Common myeloid progenitor, CD34-positive (primary cell): ENCODE results near the gene SVOP.

ENCODE experiments used
- CTCF ChIA-PET: fragments of 350-600 bp; sonication (Branson Sonifier 250); formaldehyde crosslinking; loops from one replicate; lab custom pipeline; 2021; ENCODE audit warnings: antibody characterized with exemption; lab: Charles Lee
- POLR2A ChIA-PET: fragments of 350-600 bp; sonication (Branson Sonifier 250); formaldehyde crosslinking; loops from one replicate; lab custom pipeline; 2021; ENCODE audit warnings: antibody characterized with exemption; lab: Charles Lee
- DNase-seq, 3 donors: peaks; one replicate each; pipeline versions ENCODE4 v3.0.0 to v3.0.0-alpha.2; 2013
- H3K27ac ChIP-seq, 2 experiments: 1 replicate in 1 of 2; 2 replicates in 1 of 2; pipeline ENCODE4 v1.7.0; 2013; ENCODE audit warnings: inconsistent platforms in 2 of 2, low read length in 2 of 2, mild to moderate bottlenecking in 2 of 2, low read depth in 1 of 2, moderate library complexity in 1 of 2; ENCODE audit not compliant: severe bottlenecking in 2 of 2, insufficient read depth in 1 of 2, poor library complexity in 1 of 2
- H3K27me3 ChIP-seq, 5 experiments: replicated peaks in 2 of 5; 1 replicate in 3 of 5; 2 replicates in 2 of 5; pipeline versions ENCODE4 v1.6.1 to v1.7.0; 2013; ENCODE audit warnings: low read length in 4 of 5, mild to moderate bottlenecking in 2 of 5, moderate library complexity in 2 of 5, inconsistent platforms in 1 of 5; ENCODE audit not compliant: insufficient read depth in 5 of 5, control insufficient read depth in 4 of 5
- H3K36me3 ChIP-seq, 4 experiments: 1 replicate in 2 of 4; 2 replicates in 2 of 4; pipeline versions ENCODE4 v1.6.1 to v1.7.0; 2013; ENCODE audit warnings: low read length in 3 of 4, control low read depth in 1 of 4, mild to moderate bottlenecking in 1 of 4; ENCODE audit not compliant: control insufficient read depth in 4 of 4, insufficient read depth in 4 of 4
- H3K4me1 ChIP-seq, 4 experiments: 1 replicate in 3 of 4; 2 replicates in 1 of 4; pipeline versions ENCODE4 v1.6.1 to v1.7.1; 2013; ENCODE audit warnings: low read length in 3 of 4, mild to moderate bottlenecking in 3 of 4, control low read depth in 1 of 4, inconsistent platforms in 1 of 4, moderate library complexity in 1 of 4; ENCODE audit not compliant: control insufficient read depth in 4 of 4, insufficient read depth in 4 of 4; ENCODE audit errors: control extremely low read depth in 1 of 4
- H3K4me3 ChIP-seq, 7 experiments: 1 replicate in 4 of 7; 2 replicates in 3 of 7; pipeline versions ENCODE4 v1.5.1 to v1.7.0; 2013; ENCODE audit warnings: mild to moderate bottlenecking in 7 of 7, low read length in 6 of 7, moderate library complexity in 6 of 7, inconsistent platforms in 2 of 7, low read depth in 2 of 7, control low read depth in 1 of 7; ENCODE audit not compliant: insufficient read depth in 4 of 7, control insufficient read depth in 1 of 7; ENCODE audit errors: extremely low read depth in 1 of 7
- H3K9me3 ChIP-seq, 5 experiments: 1 replicate in 4 of 5; 2 replicates in 1 of 5; pipeline versions ENCODE4 v1.6.1 to v1.7.1; 2013; ENCODE audit warnings: low read length in 4 of 5, mild to moderate bottlenecking in 2 of 5, inconsistent platforms in 1 of 5, low read depth in 1 of 5, moderate library complexity in 1 of 5; ENCODE audit not compliant: control insufficient read depth in 4 of 5, insufficient read depth in 2 of 5; ENCODE audit errors: control extremely low read depth in 1 of 5
- WGBS: methylation state at CpG from one replicate; pipeline ENCODE4 v1.1.5; 2013; ENCODE audit not compliant: insufficient coverage; 5-methylcytosine and 5-hydroxymethylcytosine counted together

Gene SVOP

DNA sequence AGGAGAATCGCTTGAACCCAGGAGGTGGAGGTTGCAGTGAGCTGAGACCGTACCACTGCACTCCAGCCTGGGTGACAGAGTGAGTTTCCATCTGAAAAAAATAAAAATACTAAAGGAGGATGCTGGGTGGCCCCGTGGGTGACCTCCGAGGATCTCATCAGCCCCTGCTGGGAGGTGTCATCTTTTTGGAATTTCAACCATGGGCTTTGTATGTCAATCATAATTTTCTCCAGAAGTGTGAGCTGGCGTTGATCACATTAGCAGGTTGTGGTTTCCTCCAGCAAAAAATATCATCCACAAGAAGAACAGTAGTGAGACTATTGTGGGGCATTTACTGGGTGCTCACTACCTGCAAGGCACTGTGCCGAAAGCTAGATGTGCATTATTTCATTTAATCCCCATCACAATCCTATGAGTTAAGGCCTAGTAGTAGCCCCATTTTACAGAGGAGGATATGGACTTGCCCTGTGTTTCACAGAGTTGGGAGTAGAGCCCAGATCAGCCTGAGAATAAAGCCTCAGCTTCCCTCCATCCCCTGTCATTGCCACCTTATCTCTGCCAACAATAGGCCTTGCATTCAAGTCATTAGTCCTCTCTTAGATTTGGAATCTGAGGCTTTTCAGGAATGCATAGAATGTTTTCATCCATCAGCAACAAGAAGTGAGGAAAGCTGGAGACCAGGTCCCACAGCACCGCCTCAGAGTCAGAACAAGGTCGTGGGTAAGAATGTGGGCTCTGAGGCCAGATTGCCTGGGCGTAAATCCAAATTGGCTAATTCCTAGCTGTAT lies 39.8 kb downstream of the SVOP start:
- ChIA-PET CTCF (no interaction called here), POLR2A (no interaction called here)
- H3K4me1 ChIP-seq: no peaks in the 10 kb centered on the region
- peaks cover 0 to 6% (median 2%) of the 10 kb centered on the region in 5 experiments for H3K27me3 ChIP-seq
- H3K27ac ChIP-seq: no peak overlapping the region
- H3K36me3 ChIP-seq: no peaks in the 10 kb centered on the region
- H3K4me3 ChIP-seq: no peak overlapping the region
- DNase-seq: no peak
- H3K9me3 ChIP-seq: peaks cover 0 to 7% (median 0%) of the 10 kb centered on the region in 5 experiments
- 87% methylated on average over 5 of the region's 9 CpGs for WGBS

DNA sequence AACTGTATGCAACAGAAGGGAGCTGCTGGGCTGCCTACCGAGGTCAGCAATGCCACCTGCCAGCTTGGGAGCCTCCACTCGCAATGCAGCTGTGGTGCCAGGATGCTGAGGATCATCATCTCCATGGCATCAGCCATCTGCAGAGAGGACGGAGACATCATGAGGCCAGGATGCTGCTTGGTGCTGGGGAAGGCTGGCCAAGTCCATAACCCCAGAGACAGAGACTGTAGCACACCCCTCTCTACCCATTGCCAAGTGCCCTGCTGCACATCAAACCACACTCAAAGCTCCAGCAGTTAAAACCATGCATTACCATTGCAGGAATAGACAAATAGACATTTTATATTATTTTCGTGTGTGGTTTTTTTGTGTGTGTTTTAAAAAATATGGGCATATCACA lies 43.5 kb downstream of the SVOP start:
- ChIA-PET CTCF (interaction anchor here (1.4 kb wide), 1 partner anchor 22 kb away, joined by 3 read pairs; no protein-coding TSS in a partner anchor), POLR2A (no interaction called here)
- Histone ChIP-seq H3K4me3 (no peak overlapping the region), H3K36me3 (no peaks in the 10 kb centered on the region), H3K27ac (no peak overlapping the region), H3K9me3 (no peaks in the 10 kb centered on the region), H3K4me1 (no peaks in the 10 kb centered on the region), H3K27me3 (peaks cover 0 to 3% (median 2%) of the 10 kb centered on the region in 5 experiments)
- WGBS: 100% methylated on average over 3 of the region's 4 CpGs
- no peak for DNase-seq

DNA sequence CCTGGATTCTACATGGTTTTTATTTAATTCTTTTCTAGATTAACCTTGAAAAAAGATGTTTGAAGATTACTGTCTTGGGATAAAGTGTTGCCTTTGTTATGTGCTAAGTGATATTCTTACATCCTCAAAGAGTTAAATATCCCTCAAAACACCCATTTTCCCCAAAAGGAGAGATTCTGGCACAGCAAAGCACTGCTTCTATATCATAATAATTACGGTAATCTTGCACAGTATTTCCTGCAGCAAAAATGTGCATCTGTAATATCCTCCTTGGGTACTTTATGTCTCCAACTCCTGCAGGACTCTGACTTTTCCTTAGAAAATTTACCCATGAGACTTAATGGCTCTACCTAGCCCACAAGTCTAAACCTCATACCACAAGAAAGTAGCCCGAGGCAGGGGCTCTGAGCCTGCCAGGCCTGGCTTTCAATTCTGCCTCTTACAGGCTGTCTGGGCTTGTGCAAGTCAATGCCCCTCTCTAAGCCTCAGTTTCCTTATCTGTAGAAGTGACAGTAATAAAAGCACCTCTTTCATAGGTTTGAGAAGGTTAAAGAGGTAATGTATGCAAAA lies 45.8 kb downstream of the SVOP start:
- Histone ChIP-seq H3K4me3 (no peak overlapping the region), H3K9me3 (no peaks in the 10 kb centered on the region), H3K27ac (no peak overlapping the region), H3K4me1 (no peaks in the 10 kb centered on the region), H3K36me3 (no peaks in the 10 kb centered on the region), H3K27me3 (peaks cover 0 to 3% (median 2%) of the 10 kb centered on the region in 5 experiments)
- ChIA-PET CTCF (interaction anchor here (0.6 kb wide), 2 partner anchors 185 to 1158 kb away, joined by 3 read pairs; no protein-coding TSS in a partner anchor), POLR2A (no interaction called here)
- no peak for DNase-seq
- 80% methylated on average over 1 of the region's 2 CpGs for WGBS

DNA sequence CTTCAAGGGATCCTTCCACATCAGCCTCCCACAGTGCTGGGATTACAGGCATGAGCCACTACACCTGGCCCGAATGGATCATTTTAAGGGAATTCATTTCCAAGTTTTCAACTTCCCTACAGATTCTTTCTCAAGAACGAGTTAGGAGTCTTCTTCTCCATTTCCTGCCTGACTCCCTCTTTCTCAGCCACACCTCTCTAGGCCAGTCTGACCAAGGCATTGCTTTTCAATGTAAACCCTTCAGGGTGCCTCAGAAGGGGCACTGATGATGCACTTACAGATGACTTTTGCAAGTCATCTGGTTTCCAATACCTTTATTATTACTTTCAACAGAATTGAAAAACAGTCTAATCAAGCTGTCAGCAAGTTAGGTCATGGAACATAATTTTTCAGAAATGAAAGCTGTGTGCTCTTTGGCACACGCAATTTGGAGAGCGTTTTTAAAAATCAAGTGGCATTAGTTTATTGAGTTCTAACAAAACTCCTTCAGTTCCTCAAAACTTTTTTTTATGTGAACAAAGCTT lies 47.2 kb downstream of the SVOP start:
- Histone ChIP-seq H3K27me3 (peaks cover 0 to 3% (median 2%) of the 10 kb centered on the region in 5 experiments), H3K4me1 (no peaks in the 10 kb centered on the region), H3K36me3 (no peaks in the 10 kb centered on the region), H3K4me3 (no peak overlapping the region), H3K9me3 (no peaks in the 10 kb centered on the region), H3K27ac (no peak overlapping the region)
- POLR2A ChIA-PET: no interaction called here
- no peak for DNase-seq
- 68% methylated on average over 2 of the region's 4 CpGs for WGBS
- CTCF ChIA-PET: no interaction called here

DNA sequence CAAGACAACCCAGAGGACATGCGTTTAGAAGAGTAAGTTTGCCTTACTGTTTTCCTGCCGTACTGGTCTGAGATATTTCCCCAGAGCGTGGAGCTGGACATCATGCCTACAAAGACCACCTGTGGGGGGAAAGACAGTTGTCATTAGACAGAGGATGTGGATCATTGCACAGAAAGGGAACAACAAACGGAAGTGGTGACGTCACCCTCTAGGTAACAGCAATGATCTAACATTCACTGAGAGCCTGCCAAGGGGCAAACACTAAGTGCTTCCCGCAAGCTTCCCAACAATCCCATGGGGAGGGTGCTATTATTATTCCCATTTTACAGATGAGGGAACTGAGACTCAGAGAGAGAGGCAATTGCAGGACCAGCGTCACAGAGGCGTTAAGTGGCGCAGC lies 48.5 kb downstream of the SVOP start:
- Histone ChIP-seq H3K9me3 (no peaks in the 10 kb centered on the region), H3K27me3 (peaks cover 0 to 3% (median 2%) of the 10 kb centered on the region in 5 experiments), H3K36me3 (no peaks in the 10 kb centered on the region), H3K4me3 (no peak overlapping the region), H3K27ac (no peak overlapping the region), H3K4me1 (no peaks in the 10 kb centered on the region)
- CTCF ChIA-PET: no interaction called here
- 95% methylated on average over 8 of the region's 9 CpGs for WGBS
- POLR2A ChIA-PET: no interaction called here
- DNase-seq: no peak

DNA sequence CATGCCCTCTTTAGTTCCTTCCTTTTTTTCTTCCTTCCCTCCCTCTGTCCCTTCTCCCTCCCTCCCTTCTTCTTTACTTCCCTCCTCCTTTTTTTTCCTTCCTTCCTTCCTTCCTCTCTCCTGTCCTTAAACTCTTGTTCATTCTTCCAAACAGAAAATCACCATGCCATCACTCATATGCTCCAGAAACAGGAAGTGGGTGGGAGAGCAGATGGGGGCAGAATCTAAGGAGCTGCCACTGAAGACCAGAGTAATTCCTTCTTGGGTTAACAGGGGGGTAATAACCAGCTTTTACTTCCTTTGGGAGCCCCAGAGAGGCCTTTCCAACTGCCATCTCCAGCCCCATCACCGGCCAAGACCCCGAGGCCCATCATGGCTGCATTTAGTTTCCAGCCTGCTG lies 51.2 kb downstream of the SVOP start:
- WGBS: 87% methylated on average over 2 of the region's 2 CpGs
- POLR2A ChIA-PET: no interaction called here
- CTCF ChIA-PET: interaction anchor here (0.8 to 1.4 kb wide), 2 partner anchors 10 to 67 kb away, joined by 3 to 4 read pairs; no protein-coding TSS in a partner anchor
- Histone ChIP-seq H3K27ac (no peak overlapping the region), H3K9me3 (no peaks in the 10 kb centered on the region), H3K27me3 (peaks cover 0 to 3% (median 0%) of the 10 kb centered on the region in 5 experiments), H3K4me1 (no peaks in the 10 kb centered on the region), H3K4me3 (no peak overlapping the region), H3K36me3 (no peaks in the 10 kb centered on the region)
- DNase-seq: no peak
